RWPE2 (cell line): ENCODE data around the gene RTP2.

Source experiments
- ATAC-seq: fragments of 200-7000 bp; cut with Tn5 transposase; 3 replicates; pipeline ENCODE4 v1.9.1; 2021; ENCODE audit warnings: low read depth
- DNase-seq: peaks from one replicate; pipeline ENCODE4 v3.0.0-alpha.2; 2020; ENCODE audit warnings: low spot score
- H3K27ac ChIP-seq: fragments of 450-650 bp; 2 replicates; pipeline ENCODE4 v1.5.1; 2017; ENCODE audit warnings: mild to moderate bottlenecking; ENCODE audit not compliant: poor library complexity, severe bottlenecking
- H3K27me3 ChIP-seq: fragments of 250-450 bp; sonication (Bioruptor Pico); 2 replicates; pipeline ENCODE4 v1.5.1; 2021; ENCODE audit warnings: mild to moderate bottlenecking, moderate library complexity; ENCODE audit not compliant: insufficient read depth, poor library complexity, severe bottlenecking
- H3K36me3 ChIP-seq: fragments of 250-450 bp; sonication (Bioruptor Pico); 2 replicates; pipeline ENCODE4 v1.5.1; 2020; ENCODE audit warnings: low read depth, mild to moderate bottlenecking, moderate library complexity
- H3K4me1 ChIP-seq: fragments of 250-450 bp; sonication (Bioruptor Pico); 2 replicates; pipeline ENCODE4 v1.5.1; 2021; ENCODE audit warnings: mild to moderate bottlenecking, moderate library complexity; ENCODE audit not compliant: insufficient read depth, poor library complexity, severe bottlenecking
- H3K4me3 ChIP-seq: fragments of 250-450 bp; sonication (Bioruptor Pico); 2 replicates; pipeline ENCODE4 v1.5.1; 2021; ENCODE audit warnings: mild to moderate bottlenecking, moderate library complexity; ENCODE audit not compliant: severe bottlenecking
- H3K9me3 ChIP-seq: fragments of 250-450 bp; sonication (Bioruptor Pico); 2 replicates; pipeline ENCODE4 v1.5.1; 2021; ENCODE audit warnings: mild to moderate bottlenecking, moderate library complexity; ENCODE audit not compliant: severe bottlenecking
- CTCF ChIP-seq: fragments of 450-650 bp; IDR thresholded peaks from one replicate; pipeline ENCODE4 v1.5.1; 2017; ENCODE audit warnings: mild to moderate bottlenecking, moderate library complexity; ENCODE audit not compliant: poor library complexity, severe bottlenecking

The RTP2 gene

GRCh38 chr3:187721055-187721454 lies 18.7 kb upstream of the RTP2 start:
- Histone ChIP-seq H3K4me3 (no peak overlapping the region), H3K27ac (no peak overlapping the region), H3K27me3 (no peaks in the 10 kb centered on the region), H3K36me3 (peaks cover 48% of the 10 kb centered on the region), H3K9me3 (no peaks in the 10 kb centered on the region), H3K4me1 (no peaks in the 10 kb centered on the region)
- DNase-seq: no peak
- no peak for ATAC-seq
- no peak for TF ChIP-seq CTCF

DNA sequence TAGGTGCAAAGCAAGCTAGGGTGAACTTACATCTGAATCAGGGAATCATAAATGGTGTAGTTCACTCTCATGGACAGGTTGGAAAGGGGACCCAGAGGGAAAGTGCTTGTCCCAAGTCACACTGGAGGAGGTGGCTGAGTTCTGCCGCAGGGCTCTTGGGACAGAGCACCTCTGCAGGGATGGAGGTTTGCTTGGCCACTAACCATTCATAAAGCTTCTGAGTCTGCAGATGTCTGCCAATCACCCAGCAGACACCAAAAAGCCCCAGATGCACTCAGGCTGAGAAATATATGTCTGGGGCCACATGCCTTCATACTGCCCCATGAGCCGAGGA lies 17.9 kb upstream of the RTP2 start:
- no peak for TF ChIP-seq CTCF
- Histone ChIP-seq H3K36me3 (peaks cover 41% of the 10 kb centered on the region), H3K9me3 (no peaks in the 10 kb centered on the region), H3K27ac (no peak overlapping the region), H3K4me3 (no peak overlapping the region), H3K27me3 (no peaks in the 10 kb centered on the region), H3K4me1 (no peaks in the 10 kb centered on the region)
- DNase-seq (no peak), ATAC-seq (no peak)

GRCh38 chr3:187719628-187720336 lies 17.4 kb upstream of the RTP2 start:
- TF ChIP-seq CTCF: no peak
- Histone ChIP-seq H3K27me3 (no peaks in the 10 kb centered on the region), H3K36me3 (peaks cover 36% of the 10 kb centered on the region), H3K27ac (no peak overlapping the region), H3K4me1 (no peaks in the 10 kb centered on the region), H3K9me3 (no peaks in the 10 kb centered on the region), H3K4me3 (no peak overlapping the region)
- DNase-seq (no peak), ATAC-seq (no peak)

DNA sequence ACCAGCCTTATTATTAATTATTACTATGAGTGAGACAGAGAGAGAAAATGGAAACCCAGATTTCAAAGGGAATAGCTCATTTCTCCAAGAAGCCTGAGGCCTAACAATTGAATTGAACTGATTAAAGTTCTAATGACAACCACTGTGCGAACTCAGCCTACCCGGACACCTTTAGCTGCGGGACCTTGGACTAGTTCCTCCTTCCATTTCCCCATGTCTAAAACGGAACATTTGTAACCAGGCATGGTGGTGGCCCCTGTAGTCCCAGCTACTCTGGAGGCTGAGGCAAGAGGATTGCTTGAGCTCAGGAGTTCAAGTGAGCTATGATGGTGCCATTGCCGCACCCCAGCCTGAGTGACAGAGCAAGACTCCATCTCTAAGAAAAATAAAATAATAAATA lies 16.4 kb upstream of the RTP2 start:
- Histone ChIP-seq H3K36me3 (peaks cover 26% of the 10 kb centered on the region), H3K27me3 (no peaks in the 10 kb centered on the region), H3K4me1 (no peaks in the 10 kb centered on the region), H3K27ac (no peak overlapping the region), H3K4me3 (no peak overlapping the region), H3K9me3 (no peaks in the 10 kb centered on the region)
- DNase-seq (no peak), ATAC-seq (no peak)
- TF ChIP-seq CTCF: no peak

GRCh38 chr3:187717572-187717971 lies 15.2 kb upstream of the RTP2 start:
- Histone ChIP-seq H3K4me1 (no peaks in the 10 kb centered on the region), H3K27me3 (no peaks in the 10 kb centered on the region), H3K27ac (no peak overlapping the region), H3K9me3 (no peaks in the 10 kb centered on the region), H3K36me3 (peaks cover 13% of the 10 kb centered on the region), H3K4me3 (no peak overlapping the region)
- no peak for DNase-seq
- ATAC-seq: no peak
- TF ChIP-seq CTCF: no peak
